ENCODE measurements around the gene KIRREL3. TPM values are rescaled to one million over a fixed set of nuclear protein-coding genes. Genes with fewer than 3 reads are reported as not detected.

The KIRREL3 gene
- total and polyA plus RNA-seq, 7 experiments from 2014 or later: not detected

DNA sequence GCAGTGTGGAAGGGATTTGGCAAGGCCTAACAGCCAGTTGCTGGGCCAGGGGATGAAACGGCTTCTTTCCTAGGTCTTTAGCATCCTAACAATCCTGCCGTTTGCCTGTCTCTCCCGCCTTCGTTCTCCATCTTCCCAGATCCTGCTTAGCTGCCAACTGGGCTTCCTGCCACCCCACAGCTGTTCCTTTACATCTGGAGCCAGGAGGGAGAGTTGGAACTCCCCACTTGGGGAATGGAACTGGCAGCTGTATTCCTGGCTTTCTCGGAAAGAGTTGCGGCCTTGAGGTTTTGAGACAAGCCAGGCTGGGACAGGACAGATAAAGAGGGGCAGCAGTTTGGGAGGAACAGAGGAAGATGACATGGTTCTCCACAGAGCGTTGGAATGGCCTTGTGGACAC, 585.4 kb downstream of the KIRREL3 start:
- H3K4me3 ChIP-seq (ENCODE audit: low read length): no peak overlapping the region
- H3K36me3 Mint-ChIP-seq: peaks cover 0 to 12% (median 5%) of the 10 kb centered on the region in 5 donors
- intact Hi-C loops (cut with micrococcal nuclease): no loop called here
- H3K9me3 Mint-ChIP-seq: peaks cover 0 to 1% (median 0%) of the 10 kb centered on the region in 11 donors
- ATAC-seq: no peak
- no peak overlapping the region for H3K27ac Mint-ChIP-seq
- no peaks in the 10 kb centered on the region for H3K27me3 ChIP-seq (ENCODE audit: control insufficient read depth in 2 of 2, insufficient read depth in 2 of 2, low read length in 2 of 2)
- POLR2A ChIA-PET: no interaction called here
- H3K4me3 Mint-ChIP-seq: peak overlapping the region in 1 of 10 donors; percentile 65
- H3K4me1 ChIP-seq (ENCODE audit: control insufficient read depth in 2 of 2, insufficient read depth in 2 of 2, low read length in 2 of 2): peaks cover 4 to 8% of the 10 kb centered on the region in 2 donors
- no peak for DNase-seq
- H3K36me3 ChIP-seq (ENCODE audit: control insufficient read depth in 2 of 3, insufficient read depth in 3 of 3, low read length in 3 of 3): no peaks in the 10 kb centered on the region
- no peak overlapping the region for H3K27ac ChIP-seq (ENCODE audit: low read depth, low read length)
- no peaks in the 10 kb centered on the region for H3K9me3 ChIP-seq (ENCODE audit: control insufficient read depth in 2 of 3, low read length in 3 of 3)
- peaks cover 0 to 15% (median 11%) of the 10 kb centered on the region in 7 donors for H3K4me1 Mint-ChIP-seq
- H3K27me3 Mint-ChIP-seq: peaks cover 0 to 6% (median 0%) of the 10 kb centered on the region in 5 donors
- CTCF ChIA-PET: no interaction called here

DNA sequence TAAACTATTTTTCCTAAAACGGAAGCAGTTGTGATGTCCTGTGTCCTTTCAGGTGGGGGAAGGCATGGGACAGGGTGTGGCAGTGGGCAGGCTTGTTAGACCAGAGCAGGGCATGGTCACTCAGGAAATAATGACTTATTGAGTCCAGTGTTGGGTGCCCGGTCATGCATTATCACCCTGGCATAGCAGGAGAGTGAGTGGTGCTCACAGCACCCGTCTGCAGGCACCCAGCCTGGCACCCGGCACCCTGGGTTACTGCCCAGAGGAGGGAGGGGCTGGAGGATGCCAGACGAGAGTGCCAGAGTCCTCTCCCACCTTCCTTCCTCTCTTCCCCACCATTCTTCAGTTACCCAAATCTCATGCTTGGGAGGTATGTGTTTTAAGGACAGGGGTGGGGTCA, 586.0 kb downstream of the KIRREL3 start:
- no peak overlapping the region for H3K4me3 Mint-ChIP-seq
- H3K4me1 Mint-ChIP-seq: peaks cover 0 to 11% (median 8%) of the 10 kb centered on the region in 7 donors
- Histone ChIP-seq H3K27me3 (ENCODE audit: control insufficient read depth in 2 of 2, insufficient read depth in 2 of 2, low read length in 2 of 2) (no peaks in the 10 kb centered on the region), H3K4me1 (ENCODE audit: control insufficient read depth in 2 of 2, insufficient read depth in 2 of 2, low read length in 2 of 2) (peaks cover 4 to 8% of the 10 kb centered on the region in 2 donors), H3K27ac (ENCODE audit: low read depth, low read length) (no peak overlapping the region), H3K9me3 (ENCODE audit: control insufficient read depth in 2 of 3, low read length in 3 of 3) (no peaks in the 10 kb centered on the region), H3K4me3 (ENCODE audit: low read length) (no peak overlapping the region), H3K36me3 (ENCODE audit: control insufficient read depth in 2 of 3, insufficient read depth in 3 of 3, low read length in 3 of 3) (no peaks in the 10 kb centered on the region)
- H3K27ac Mint-ChIP-seq: no peak overlapping the region
- intact Hi-C loops (cut with micrococcal nuclease): no loop called here
- H3K36me3 Mint-ChIP-seq: peaks cover 0 to 12% (median 5%) of the 10 kb centered on the region in 5 donors
- ATAC-seq: no peak
- DNase-seq: no peak
- peaks cover 0 to 1% (median 0%) of the 10 kb centered on the region in 11 donors for H3K9me3 Mint-ChIP-seq
- ChIA-PET POLR2A (no interaction called here), CTCF (no interaction called here)
- peaks cover 0 to 6% (median 0%) of the 10 kb centered on the region in 5 donors for H3K27me3 Mint-ChIP-seq

DNA sequence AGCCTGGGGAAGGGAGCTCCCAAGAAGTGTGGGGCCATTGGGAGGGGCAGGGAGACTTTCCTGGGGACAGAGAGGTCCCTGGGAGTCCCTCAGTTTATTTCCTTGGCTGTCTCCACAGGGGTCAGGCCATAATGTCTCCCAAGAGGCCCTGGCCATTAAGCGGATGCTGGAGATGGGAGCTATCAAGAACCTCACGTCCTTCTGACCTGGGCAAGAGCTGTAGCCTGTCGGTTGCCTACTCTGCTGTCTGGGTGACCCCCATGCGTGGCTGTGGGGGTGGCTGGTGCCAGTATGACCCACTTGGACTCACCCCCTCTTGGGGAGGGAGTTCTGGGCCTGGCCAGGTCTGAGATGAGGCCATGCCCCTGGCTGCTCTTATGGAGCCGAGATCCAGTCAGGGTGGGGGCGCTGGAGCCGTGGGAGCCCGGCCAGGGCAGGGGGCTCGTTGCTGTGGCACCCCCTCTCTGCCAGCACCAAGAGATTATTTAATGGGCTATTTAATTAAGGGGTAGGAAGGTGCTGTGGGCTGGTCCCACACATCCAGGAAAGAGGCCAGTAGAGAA, 586.6 kb downstream of the KIRREL3 start:
- no peak overlapping the region for H3K27ac ChIP-seq (ENCODE audit: low read depth, low read length)
- DNase-seq: no peak
- no peaks in the 10 kb centered on the region for H3K27me3 ChIP-seq (ENCODE audit: control insufficient read depth in 2 of 2, insufficient read depth in 2 of 2, low read length in 2 of 2)
- H3K4me3 Mint-ChIP-seq: no peak overlapping the region
- intact Hi-C loops (cut with micrococcal nuclease): no loop called here
- no peaks in the 10 kb centered on the region for H3K36me3 ChIP-seq (ENCODE audit: control insufficient read depth in 2 of 3, insufficient read depth in 3 of 3, low read length in 3 of 3)
- H3K27ac Mint-ChIP-seq: no peak overlapping the region
- no peak for ATAC-seq
- peaks cover 0 to 14% (median 5%) of the 10 kb centered on the region in 5 donors for H3K36me3 Mint-ChIP-seq
- no peaks in the 10 kb centered on the region for H3K9me3 ChIP-seq (ENCODE audit: control insufficient read depth in 2 of 3, low read length in 3 of 3)
- peaks cover 0 to 11% (median 8%) of the 10 kb centered on the region in 7 donors for H3K4me1 Mint-ChIP-seq
- H3K4me3 ChIP-seq (ENCODE audit: low read length): no peak overlapping the region
- H3K27me3 Mint-ChIP-seq: peaks cover 0 to 6% (median 0%) of the 10 kb centered on the region in 5 donors
- ChIA-PET POLR2A (no interaction called here), CTCF (no interaction called here)
- peaks cover 4 to 8% of the 10 kb centered on the region in 2 donors for H3K4me1 ChIP-seq (ENCODE audit: control insufficient read depth in 2 of 2, insufficient read depth in 2 of 2, low read length in 2 of 2)
- H3K9me3 Mint-ChIP-seq: peaks cover 0 to 1% (median 0%) of the 10 kb centered on the region in 11 donors

DNA sequence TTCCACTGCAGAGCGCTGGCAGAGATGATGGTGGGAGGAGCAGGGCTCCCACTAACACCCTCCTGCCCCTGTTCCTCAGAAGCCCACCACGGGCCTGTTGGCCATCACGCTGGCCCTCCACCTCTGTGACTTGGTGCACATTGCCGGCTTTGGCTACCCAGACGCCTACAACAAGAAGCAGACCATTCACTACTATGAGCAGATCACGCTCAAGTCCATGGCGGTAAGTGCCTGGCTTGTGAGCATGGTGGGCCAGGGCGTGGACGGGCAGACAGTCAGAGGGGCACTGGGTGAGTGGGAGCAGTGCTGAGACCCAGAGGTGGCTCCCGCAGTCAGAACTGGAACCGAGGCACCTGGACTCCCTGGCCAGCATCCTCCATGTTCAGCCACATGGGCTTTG, 587.1 kb downstream of the KIRREL3 start:
- CTCF ChIA-PET: no interaction called here

DNA sequence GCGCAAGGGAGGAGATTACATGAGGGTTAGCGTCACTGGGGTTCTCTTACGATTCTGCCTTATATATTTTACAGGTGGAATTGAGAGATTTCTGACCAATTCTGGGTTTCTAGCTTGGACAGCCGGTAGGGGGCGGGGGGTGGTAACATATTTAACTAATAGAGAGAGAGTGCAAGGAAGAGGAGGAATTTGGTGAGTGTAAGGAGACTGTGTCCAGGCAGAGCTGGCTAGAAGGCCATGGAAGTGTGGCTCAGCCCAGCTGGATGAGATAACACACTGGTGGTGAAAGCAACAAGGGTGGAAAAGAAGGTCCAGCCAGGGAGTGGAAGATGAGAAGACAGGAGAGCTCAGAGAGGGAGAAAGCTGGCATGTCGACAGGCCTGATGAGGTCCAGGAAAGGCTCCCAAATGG, 588.6 kb downstream of the KIRREL3 start:
- ChIA-PET CTCF (interaction anchor here (1.2 kb wide), 1 partner anchor 69 kb away, joined by 3 read pairs; no protein-coding TSS in a partner anchor), POLR2A (no interaction called here)
- peaks cover 0 to 1% (median 0%) of the 10 kb centered on the region in 11 donors for H3K9me3 Mint-ChIP-seq
- H3K4me3 ChIP-seq (ENCODE audit: low read length): no peak overlapping the region
- H3K27ac Mint-ChIP-seq: no peak overlapping the region
- no peak for DNase-seq
- no peaks in the 10 kb centered on the region for H3K27me3 ChIP-seq (ENCODE audit: control insufficient read depth in 2 of 2, insufficient read depth in 2 of 2, low read length in 2 of 2)
- no peaks in the 10 kb centered on the region for H3K36me3 ChIP-seq (ENCODE audit: control insufficient read depth in 2 of 3, insufficient read depth in 3 of 3, low read length in 3 of 3)
- no peak overlapping the region for H3K27ac ChIP-seq (ENCODE audit: low read depth, low read length)
- peak overlapping the region in 3 of 10 donors; percentile 1 to 38 (median 20) for H3K4me3 Mint-ChIP-seq
- ATAC-seq: no peak
- no peaks in the 10 kb centered on the region for H3K27me3 Mint-ChIP-seq
- peaks cover 4 to 6% of the 10 kb centered on the region in 2 donors for H3K4me1 ChIP-seq (ENCODE audit: control insufficient read depth in 2 of 2, insufficient read depth in 2 of 2, low read length in 2 of 2)
- peaks cover 0 to 14% (median 5%) of the 10 kb centered on the region in 5 donors for H3K36me3 Mint-ChIP-seq
- intact Hi-C loops (cut with micrococcal nuclease): no loop called here
- H3K4me1 Mint-ChIP-seq: peaks cover 0 to 11% (median 8%) of the 10 kb centered on the region in 7 donors
- no peaks in the 10 kb centered on the region for H3K9me3 ChIP-seq (ENCODE audit: control insufficient read depth in 2 of 3, low read length in 3 of 3)

More for the DNA sequence above, 587.1 kb downstream of the KIRREL3 start:
- no peak for ATAC-seq
- H3K4me3 ChIP-seq (ENCODE audit: low read length): no peak overlapping the region
- H3K4me3 Mint-ChIP-seq: no peak overlapping the region
- H3K36me3 Mint-ChIP-seq: peaks cover 0 to 14% (median 5%) of the 10 kb centered on the region in 5 donors
- H3K9me3 ChIP-seq (ENCODE audit: control insufficient read depth in 2 of 3, low read length in 3 of 3): no peaks in the 10 kb centered on the region
- H3K27ac ChIP-seq (ENCODE audit: low read depth, low read length): no peak overlapping the region
- peaks cover 4 to 8% of the 10 kb centered on the region in 2 donors for H3K4me1 ChIP-seq (ENCODE audit: control insufficient read depth in 2 of 2, insufficient read depth in 2 of 2, low read length in 2 of 2)
- no peaks in the 10 kb centered on the region for H3K27me3 ChIP-seq (ENCODE audit: control insufficient read depth in 2 of 2, insufficient read depth in 2 of 2, low read length in 2 of 2)
- peaks cover 0 to 1% (median 0%) of the 10 kb centered on the region in 11 donors for H3K9me3 Mint-ChIP-seq
- POLR2A ChIA-PET: no interaction called here
- H3K27me3 Mint-ChIP-seq: peaks cover 0 to 3% (median 0%) of the 10 kb centered on the region in 5 donors
- no peak overlapping the region for H3K27ac Mint-ChIP-seq
- intact Hi-C loops (cut with micrococcal nuclease): no loop called here
- no peaks in the 10 kb centered on the region for H3K36me3 ChIP-seq (ENCODE audit: control insufficient read depth in 2 of 3, insufficient read depth in 3 of 3, low read length in 3 of 3)
- H3K4me1 Mint-ChIP-seq: peaks cover 0 to 11% (median 8%) of the 10 kb centered on the region in 7 donors
- no peak for DNase-seq

DNA sequence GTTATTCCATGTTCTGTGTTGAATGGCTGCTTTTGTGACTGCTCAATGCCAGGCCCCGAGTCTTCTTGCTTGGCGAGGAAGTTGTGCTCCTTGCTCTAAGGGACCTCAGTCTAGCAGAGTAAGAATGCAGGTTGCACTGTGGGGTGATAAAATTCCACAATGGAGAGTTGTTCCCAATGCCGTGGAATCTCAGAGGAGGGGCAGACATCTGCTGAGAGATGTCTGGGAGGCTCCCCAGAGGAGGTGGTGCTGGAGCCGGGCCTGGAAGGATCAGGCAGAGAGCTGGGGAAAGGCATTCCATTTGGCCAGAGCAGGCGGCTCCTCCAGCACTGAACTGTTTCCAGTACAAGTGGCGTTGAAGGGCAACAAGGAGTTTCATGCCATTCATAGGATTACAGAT, 589.9 kb downstream of the KIRREL3 start:
- Histone ChIP-seq H3K4me3 (ENCODE audit: low read length) (no peak overlapping the region), H3K27me3 (ENCODE audit: control insufficient read depth in 2 of 2, insufficient read depth in 2 of 2, low read length in 2 of 2) (no peaks in the 10 kb centered on the region), H3K36me3 (ENCODE audit: control insufficient read depth in 2 of 3, insufficient read depth in 3 of 3, low read length in 3 of 3) (no peaks in the 10 kb centered on the region), H3K4me1 (ENCODE audit: control insufficient read depth in 2 of 2, insufficient read depth in 2 of 2, low read length in 2 of 2) (no peaks in the 10 kb centered on the region), H3K27ac (ENCODE audit: low read depth, low read length) (no peak overlapping the region), H3K9me3 (ENCODE audit: control insufficient read depth in 2 of 3, low read length in 3 of 3) (no peaks in the 10 kb centered on the region)
- no peaks in the 10 kb centered on the region for H3K27me3 Mint-ChIP-seq
- H3K27ac Mint-ChIP-seq: no peak overlapping the region
- no peak for DNase-seq
- no peak for ATAC-seq
- ChIA-PET POLR2A (no interaction called here), CTCF (no interaction called here)
- H3K9me3 Mint-ChIP-seq: peaks cover 0 to 1% (median 0%) of the 10 kb centered on the region in 11 donors
- H3K4me3 Mint-ChIP-seq: no peak overlapping the region
- peaks cover 0 to 2% (median 0%) of the 10 kb centered on the region in 7 donors for H3K4me1 Mint-ChIP-seq
- intact Hi-C loops (cut with micrococcal nuclease): no loop called here
- peaks cover 0 to 14% (median 5%) of the 10 kb centered on the region in 5 donors for H3K36me3 Mint-ChIP-seq

DNA sequence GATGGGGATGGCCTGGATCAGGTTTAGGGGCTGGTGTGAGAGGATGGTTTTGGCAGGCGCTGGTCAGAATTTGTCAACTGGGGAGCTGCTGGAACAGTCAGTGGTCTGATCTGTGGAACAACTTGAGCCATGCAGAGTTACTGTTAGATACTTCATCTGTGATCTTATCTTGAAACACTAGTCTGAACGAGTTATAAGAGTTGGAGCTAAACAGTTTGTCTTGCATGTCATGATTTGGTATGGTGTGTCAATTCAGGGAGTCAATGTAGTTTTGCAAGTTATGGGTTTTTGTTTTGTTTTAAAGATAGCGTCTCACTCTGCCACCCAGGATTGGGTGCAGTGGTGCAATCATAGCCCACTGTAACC, 591.0 kb downstream of the KIRREL3 start:
- H3K9me3 ChIP-seq (ENCODE audit: control insufficient read depth in 2 of 3, low read length in 3 of 3): no peaks in the 10 kb centered on the region
- H3K36me3 Mint-ChIP-seq: peaks cover 0 to 14% (median 5%) of the 10 kb centered on the region in 5 donors
- H3K4me3 ChIP-seq (ENCODE audit: low read length): no peak overlapping the region
- peak overlapping the region in 1 of 9 donors; percentile 10 for H3K27ac Mint-ChIP-seq
- H3K9me3 Mint-ChIP-seq: peaks cover 0 to 1% (median 0%) of the 10 kb centered on the region in 11 donors
- H3K4me3 Mint-ChIP-seq: no peak overlapping the region
- H3K27me3 ChIP-seq (ENCODE audit: control insufficient read depth in 2 of 2, insufficient read depth in 2 of 2, low read length in 2 of 2): no peaks in the 10 kb centered on the region
- H3K27me3 Mint-ChIP-seq: no peaks in the 10 kb centered on the region
- intact Hi-C loops (cut with micrococcal nuclease): no loop called here
- H3K4me1 ChIP-seq (ENCODE audit: control insufficient read depth in 2 of 2, insufficient read depth in 2 of 2, low read length in 2 of 2): no peaks in the 10 kb centered on the region
- ATAC-seq (no peak), DNase-seq (no peak)
- H3K4me1 Mint-ChIP-seq: no peaks in the 10 kb centered on the region
- H3K27ac ChIP-seq (ENCODE audit: low read depth, low read length): no peak overlapping the region
- H3K36me3 ChIP-seq (ENCODE audit: control insufficient read depth in 2 of 3, insufficient read depth in 3 of 3, low read length in 3 of 3): no peaks in the 10 kb centered on the region
- ChIA-PET POLR2A (no interaction called here), CTCF (interaction anchor here (0.6 kb wide), 1 partner anchor 13 kb away, joined by 3 read pairs; no protein-coding TSS in a partner anchor)
